ENCODE data around the gene EXOC2.

GRCh38 chr6:496649-497048 is 196.3 kb downstream of the EXOC2 start:
- no peak for TF ChIP-seq CTCF (IDR thresholded peaks at IDR 0.05)
- TF ChIP-seq EP300 (IDR thresholded peaks at IDR 0.05; ENCODE audit: low read depth) = no peak
- TF ChIP-seq POLR2AphosphoS5 (IDR thresholded peaks at IDR 0.05) = no peak

Measured in transverse colon (tissue), 4 donors.